CD14-positive monocyte (primary cell): ENCODE data around the gene NUP214. TPM values are rescaled to one million over a fixed set of nuclear protein-coding genes. Genes with fewer than 3 reads are reported as not detected.

ENCODE experiments used
- DNase-seq, 3 donors: peaks; one replicate each; pipeline ENCODE4 v3.0.0-alpha.2; 2011 to 2022
- H2AFZ ChIP-seq: 2 replicates; pipeline ENCODE4 v1.6.0; 2012; ENCODE audit warnings: mild to moderate bottlenecking, low read depth, low read length, inconsistent platforms; ENCODE audit not compliant: insufficient read depth, poor library complexity, severe bottlenecking
- H3K27ac ChIP-seq, 2 donors: 1 replicate in 1 of 2; 2 replicates in 1 of 2; pipeline ENCODE4 v1.5.1; 2012 to 2013; ENCODE audit warnings: low read length in 2 of 2, control low read depth in 1 of 2, inconsistent platforms in 1 of 2, low read depth in 1 of 2, mild to moderate bottlenecking in 1 of 2
- H3K27me3 ChIP-seq, 2 donors: one replicate each; pipeline versions ENCODE4 v1.6.0 to v1.6.1; 2011 to 2013; ENCODE audit warnings: low read length in 2 of 2; ENCODE audit not compliant: control insufficient read depth in 2 of 2, insufficient read depth in 2 of 2
- H3K36me3 ChIP-seq, 2 donors: replicated peaks in 1 of 2; 1 replicate in 1 of 2; 2 replicates in 1 of 2; pipeline versions ENCODE4 v1.5.1 to v1.6.1; 2012 to 2013; ENCODE audit warnings: low read length in 2 of 2, control low read depth in 1 of 2, inconsistent platforms in 1 of 2, mild to moderate bottlenecking in 1 of 2; ENCODE audit not compliant: insufficient read depth in 2 of 2, control insufficient read depth in 1 of 2
- H3K4me1 ChIP-seq, 2 donors: 1 replicate in 1 of 2; 2 replicates in 1 of 2; pipeline versions ENCODE4 v1.5.1 to v1.6.1; 2012 to 2013; ENCODE audit warnings: low read length in 2 of 2, control low read depth in 1 of 2, inconsistent platforms in 1 of 2, mild to moderate bottlenecking in 1 of 2, moderate library complexity in 1 of 2; ENCODE audit not compliant: insufficient read depth in 2 of 2, control insufficient read depth in 1 of 2
- H3K4me2 ChIP-seq: replicated peaks from 2 replicates; pipeline ENCODE3; 2012; ENCODE audit warnings: low read length, moderate library complexity, mild to moderate bottlenecking; ENCODE audit not compliant: poor library complexity, severe bottlenecking; ENCODE audit errors: extremely low read depth
- H3K4me3 ChIP-seq, 3 experiments: fragments of 200-600 bp in 1 of 3; sonication (generic) in 1 of 3; replicated peaks in 1 of 3; 1 replicate in 2 of 3; 2 replicates in 1 of 3; pipeline ENCODE4 v1.5.1; 2011 to 2013; ENCODE audit warnings: low read length in 3 of 3, mild to moderate bottlenecking in 3 of 3, control low read depth in 2 of 3, low read depth in 2 of 3, inconsistent platforms in 1 of 3, moderate library complexity in 1 of 3
- H3K79me2 ChIP-seq: 2 replicates; pipeline ENCODE4 v1.6.0; 2012; ENCODE audit warnings: mild to moderate bottlenecking, control low read depth, inconsistent platforms, low read length, moderate library complexity; ENCODE audit not compliant: insufficient read depth
- H3K9ac ChIP-seq: 2 replicates; pipeline ENCODE4 v1.6.0; 2017; ENCODE audit warnings: low read length, mild to moderate bottlenecking; ENCODE audit not compliant: insufficient read depth, poor library complexity, severe bottlenecking
- H3K9me3 ChIP-seq, 2 donors: replicated peaks in 1 of 2; 1 replicate in 1 of 2; 2 replicates in 1 of 2; pipeline versions ENCODE4 v1.5.1 to v1.6.1; 2012 to 2013; ENCODE audit warnings: low read length in 2 of 2, control low read depth in 1 of 2; ENCODE audit not compliant: control insufficient read depth in 1 of 2, insufficient read depth in 1 of 2
- H4K20me1 ChIP-seq: 2 replicates; pipeline ENCODE4 v1.6.0; 2012; ENCODE audit warnings: mild to moderate bottlenecking, low read length, control low read depth, moderate library complexity; ENCODE audit not compliant: insufficient read depth
- H3K27ac Mint-ChIP-seq, 7 donors: one replicate each; pipeline ENCODE4 v1.8.0; 2020; ENCODE audit warnings: mild to moderate bottlenecking in 7 of 7, mixed read lengths in 7 of 7, moderate library complexity in 6 of 7, inconsistent platforms in 2 of 7
- H3K27me3 Mint-ChIP-seq, 3 donors: one replicate each; pipeline ENCODE4 v1.8.0; 2021 to 2022; ENCODE audit warnings: low read depth in 3 of 3, mild to moderate bottlenecking in 3 of 3, mixed read lengths in 3 of 3, moderate library complexity in 3 of 3, inconsistent platforms in 1 of 3
- H3K36me3 Mint-ChIP-seq, 2 donors: one replicate each; pipeline ENCODE4 v1.8.0; 2020; ENCODE audit warnings: mixed read lengths in 2 of 2, inconsistent platforms in 1 of 2, mild to moderate bottlenecking in 1 of 2
- H3K4me1 Mint-ChIP-seq: one replicate; pipeline ENCODE4 v1.8.0; 2020; ENCODE audit warnings: mild to moderate bottlenecking, mixed read lengths
- H3K4me3 Mint-ChIP-seq, 2 donors: one replicate each; pipeline ENCODE4 v1.8.0; 2020; ENCODE audit warnings: mild to moderate bottlenecking in 2 of 2, mixed read lengths in 2 of 2, moderate library complexity in 1 of 2
- H3K9me3 Mint-ChIP-seq, 7 donors: one replicate each; pipeline ENCODE4 v1.8.0; 2020 to 2022; ENCODE audit warnings: mixed read lengths in 7 of 7, mild to moderate bottlenecking in 6 of 7, moderate library complexity in 6 of 7, inconsistent platforms in 2 of 7
- WGBS: methylation state at CpG from one replicate; pipeline ENCODE4 v1.1.5; 2013; ENCODE audit warnings: missing lambda C conversion rate; ENCODE audit not compliant: insufficient coverage; 5-methylcytosine and 5-hydroxymethylcytosine counted together
- intact Hi-C, 2 donors: fragments of 100-400 bp; cut with micrococcal nuclease; formaldehyde crosslinking; loops; one replicate each; pipeline versions ENCODE4 v1.15.0 to v1.15.1; 2023
- polyA minus RNA-seq: library from RNA; depleted of rRNA, polyadenylated mRNA; stranded (reverse); fragments of >200 nt; gene quantifications from 2 replicates; pipeline ENCODE4 v1.2.3, GENCODE V29; 2012
- polyA plus RNA-seq, 3 donors: library from polyadenylated mRNA; depleted of rRNA in 1 of 3; unstranded in 2 of 3; stranded (reverse) in 1 of 3; fragments of 300-500 nt in 2 of 3; fragments of >200 nt in 1 of 3; fragmentation: Illumina TruSeq in 2 of 3; gene quantifications; 1 replicate in 2 of 3; 2 replicates in 1 of 3; pipeline ENCODE4 v1.2.3, GENCODE V29; 2012 to 2021
- total RNA-seq, 12 experiments: library from RNA in 1 of 12; stranded (reverse) in 1 of 12; fragments of 120-200 nt in 1 of 12; gene quantifications; one replicate each; pipeline ENCODE4 v1.2.4 and lab custom pipeline; 2013 to 2026; ENCODE audit warnings: mixed read lengths in 6 of 12, inconsistent platforms in 1 of 12
- TF ChIP-seq, protein P1 (sequence below): fragments of 200-600 bp; IDR thresholded peaks from one replicate; pipeline ENCODE4 v1.8.0; 2022; ENCODE audit warnings: antibody characterized with exemption, mild to moderate bottlenecking

Gene NUP214
- total RNA-seq (2013), result 267 TPM
- polyA plus RNA-seq (100 to 1,000 TPM in 2 of 3 donors, 10 to 100 TPM in 1; 94.9 to 329 (median 214) TPM), polyA minus RNA-seq (79.1 and 134 TPM in 2 replicates), total RNA-seq (lab: John Stamatoyannopoulos, UW) (39.5 to 124 (median 87.8) reads per million in 11 experiments)

DNA sequence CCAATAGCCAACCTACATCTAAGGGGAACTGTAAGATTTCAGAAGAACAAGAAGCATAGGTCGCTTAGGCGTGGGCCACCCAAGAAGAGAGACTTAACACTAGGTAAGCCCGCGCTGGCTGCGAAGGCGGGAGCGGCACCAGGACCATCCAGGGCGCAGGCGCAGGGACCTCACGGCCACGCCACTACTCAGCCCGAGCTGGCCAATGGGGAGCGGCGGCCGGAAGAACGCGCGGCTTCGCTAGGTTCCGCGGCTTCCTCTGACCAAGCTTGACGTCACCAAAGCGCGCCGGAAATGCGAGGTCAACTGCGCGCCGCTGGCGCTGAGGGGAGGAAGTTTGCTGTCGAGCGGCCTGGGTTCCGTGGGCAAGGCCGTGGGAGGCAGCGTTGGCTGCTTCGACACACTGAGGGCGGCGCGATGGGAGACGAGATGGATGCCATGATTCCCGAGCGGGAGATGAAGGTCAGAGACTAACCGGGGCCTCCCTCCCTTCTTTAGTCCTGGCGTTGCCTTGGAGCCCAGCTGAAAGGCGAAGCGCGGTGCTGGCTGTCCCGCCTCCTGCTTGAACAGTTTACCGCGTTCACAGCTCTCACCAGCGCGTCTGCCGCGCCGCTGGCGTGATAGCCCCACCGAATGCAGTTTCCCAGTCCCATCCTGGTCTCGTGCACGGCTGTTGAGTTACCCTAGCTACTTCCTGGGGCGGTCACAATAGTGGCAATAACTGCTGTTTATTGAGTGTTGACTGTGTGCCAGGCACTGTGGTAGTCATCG lies at the start of gene NUP214:
NUP214 (plus strand) TSS at position 299 of the 771 bp plus-strand sequence; CDS start at position 418, 119 bp downstream.
- peaks cover 31 to 37% of the 10 kb centered on the region in 2 donors for H3K36me3 ChIP-seq
- H3K4me3 ChIP-seq, result peak within 1 kb of the TSS; percentile 70 to 97 (median 70)
- Mint-ChIP-seq H3K27ac (peak within 1 kb of the TSS; percentile 95 to 98 (median 96)), H3K9me3 (peaks cover 0 to 1% (median 0%) of the 10 kb centered on the region in 7 donors), H3K4me3 (peak within 1 kb of the TSS; percentile 96 to 97), H3K36me3 (peaks cover 29 to 32% of the 10 kb centered on the region in 2 donors), H3K4me1 (peaks cover 13% of the 10 kb centered on the region), H3K27me3 (peaks cover 1 to 2% (median 2%) of the 10 kb centered on the region in 3 donors)
- peak; percentile 98 to 99 (median 99) for DNase-seq
- H3K79me2 ChIP-seq, result peaks cover 26% of the 10 kb centered on the region
- under 1% methylated on average over 59 of the region's 61 CpGs for WGBS
- H3K9ac ChIP-seq, result peak within 1 kb of the TSS; percentile 94
- no peaks in the 10 kb centered on the region for H3K9me3 ChIP-seq
- peak within 1 kb of the TSS; percentile 91 for H3K4me2 ChIP-seq
- peaks cover 12 to 19% of the 10 kb centered on the region in 2 donors for H3K4me1 ChIP-seq
- intact Hi-C loops, result loop anchor here in 1 of 2 donors (5.0 kb wide), 2 partner anchors 413 to 433 kb away; partner anchors contain the start of gene EXOSC2
- TF ChIP-seq, protein P1, sequence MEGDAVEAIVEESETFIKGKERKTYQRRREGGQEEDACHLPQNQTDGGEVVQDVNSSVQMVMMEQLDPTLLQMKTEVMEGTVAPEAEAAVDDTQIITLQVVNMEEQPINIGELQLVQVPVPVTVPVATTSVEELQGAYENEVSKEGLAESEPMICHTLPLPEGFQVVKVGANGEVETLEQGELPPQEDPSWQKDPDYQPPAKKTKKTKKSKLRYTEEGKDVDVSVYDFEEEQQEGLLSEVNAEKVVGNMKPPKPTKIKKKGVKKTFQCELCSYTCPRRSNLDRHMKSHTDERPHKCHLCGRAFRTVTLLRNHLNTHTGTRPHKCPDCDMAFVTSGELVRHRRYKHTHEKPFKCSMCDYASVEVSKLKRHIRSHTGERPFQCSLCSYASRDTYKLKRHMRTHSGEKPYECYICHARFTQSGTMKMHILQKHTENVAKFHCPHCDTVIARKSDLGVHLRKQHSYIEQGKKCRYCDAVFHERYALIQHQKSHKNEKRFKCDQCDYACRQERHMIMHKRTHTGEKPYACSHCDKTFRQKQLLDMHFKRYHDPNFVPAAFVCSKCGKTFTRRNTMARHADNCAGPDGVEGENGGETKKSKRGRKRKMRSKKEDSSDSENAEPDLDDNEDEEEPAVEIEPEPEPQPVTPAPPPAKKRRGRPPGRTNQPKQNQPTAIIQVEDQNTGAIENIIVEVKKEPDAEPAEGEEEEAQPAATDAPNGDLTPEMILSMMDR, result no peak
- H2AFZ ChIP-seq, result peak within 1 kb of the TSS; percentile 97
- no peaks in the 10 kb centered on the region for H4K20me1 ChIP-seq
- peak within 1 kb of the TSS; percentile 75 to 97 for H3K27ac ChIP-seq
- H3K27me3 ChIP-seq, result no peaks in the 10 kb centered on the region

- Histone ChIP-seq H3K4me2 (no peak overlapping the region), H3K27ac (no peak overlapping the region), H3K9ac (no peak overlapping the region), H3K4me1 (no peaks in the 10 kb centered on the region), H3K9me3 (no peaks in the 10 kb centered on the region), H2AFZ (no peak overlapping the region), H3K27me3 (no peaks in the 10 kb centered on the region), H3K4me3 (no peak overlapping the region), H3K79me2 (no peaks in the 10 kb centered on the region), H3K36me3 (no peaks in the 10 kb centered on the region), H4K20me1 (no peaks in the 10 kb centered on the region)
- Mint-ChIP-seq H3K4me1 (no peaks in the 10 kb centered on the region), H3K36me3 (no peaks in the 10 kb centered on the region), H3K27me3 (peaks cover 0 to 1% (median 0%) of the 10 kb centered on the region in 3 donors), H3K4me3 (no peak overlapping the region), H3K9me3 (no peaks in the 10 kb centered on the region), H3K27ac (peak overlapping the region in 1 of 7 donors; percentile 50)
- TF ChIP-seq, protein P1, result no peak
- no peak for DNase-seq
- intact Hi-C loops, result no loop called here
- WGBS, result 88% methylated on average over 14 of the region's 15 CpGs
Measured at GRCh38 chr9:131076347-131077195, 48.8 kb upstream of the NUP214 start.
